H9 (cell line): ENCODE data around the gene SLC4A3. TPM values are rescaled to one million over a fixed set of nuclear protein-coding genes. Genes with fewer than 3 reads are reported as not detected.

Experiments used
- DNase-seq: peaks from one replicate; pipeline ENCODE4 v3.0.0-alpha.2; 2017
- H2AFZ ChIP-seq: one replicate; pipeline ENCODE4 v1.6.1; 2013; ENCODE audit warnings: mild to moderate bottlenecking, low read length, control low read depth, moderate library complexity
- H2AK5ac ChIP-seq: 2 replicates; pipeline ENCODE4 v1.6.1; 2013; ENCODE audit warnings: low read length, control low read depth, mixed read lengths; ENCODE audit not compliant: insufficient read length
- H2BK120ac ChIP-seq: one replicate; pipeline ENCODE4 v1.6.1; 2013; ENCODE audit warnings: low read depth, mild to moderate bottlenecking, low read length, control low read depth, inconsistent platforms; ENCODE audit not compliant: poor library complexity, severe bottlenecking
- H2BK12ac ChIP-seq: 2 replicates; pipeline ENCODE4 v1.6.1; 2013; ENCODE audit warnings: low read length, control low read depth, mixed read lengths, low read depth; ENCODE audit not compliant: insufficient read length
- H2BK15ac ChIP-seq: 2 replicates; pipeline ENCODE4 v1.6.1; 2013; ENCODE audit warnings: low read depth, low read length, control low read depth
- H2BK20ac ChIP-seq: one replicate; pipeline ENCODE4 v1.6.1; 2013; ENCODE audit warnings: low read depth, mild to moderate bottlenecking, low read length, control low read depth, inconsistent platforms; ENCODE audit not compliant: poor library complexity, severe bottlenecking
- H2BK5ac ChIP-seq: 2 replicates; pipeline ENCODE4 v1.6.1; 2013; ENCODE audit warnings: low read length, control low read depth, mixed read lengths; ENCODE audit not compliant: insufficient read length
- H3K14ac ChIP-seq: 2 replicates; pipeline ENCODE4 v1.6.1; 2013; ENCODE audit warnings: low read length, control low read depth; ENCODE audit not compliant: insufficient read depth
- H3K18ac ChIP-seq: 2 replicates; pipeline ENCODE4 v1.6.1; 2013; ENCODE audit warnings: low read depth, mild to moderate bottlenecking, mixed read lengths, low read length, control low read depth; ENCODE audit not compliant: insufficient read length
- H3K23ac ChIP-seq: 2 replicates; pipeline ENCODE4 v1.6.1; 2013; ENCODE audit warnings: low read length, control low read depth, mixed read lengths, low read depth; ENCODE audit not compliant: insufficient read length
- H3K23me2 ChIP-seq: 2 replicates; pipeline ENCODE4 v1.6.1; 2013; ENCODE audit warnings: low read depth, mild to moderate bottlenecking, mixed read lengths, low read length, control low read depth; ENCODE audit not compliant: insufficient read length, poor library complexity, severe bottlenecking
- H3K27ac ChIP-seq: 2 replicates; pipeline ENCODE4 v1.5.1; 2013; ENCODE audit warnings: low read length, control low read depth, mixed read lengths, low read depth; ENCODE audit not compliant: insufficient read length
- H3K27me3 ChIP-seq: 2 replicates; pipeline ENCODE4 v1.6.1; 2013; ENCODE audit warnings: low read length, control low read depth, inconsistent platforms; ENCODE audit not compliant: insufficient read depth
- H3K4ac ChIP-seq: 2 replicates; pipeline ENCODE4 v1.6.1; 2013; ENCODE audit warnings: low read depth, mild to moderate bottlenecking, control low read depth, inconsistent platforms, low read length, moderate library complexity
- H3K4me1 ChIP-seq: 2 replicates; pipeline ENCODE4 v1.6.1; 2013; ENCODE audit warnings: low read length, control low read depth, inconsistent platforms; ENCODE audit not compliant: insufficient read depth
- H3K4me2 ChIP-seq: 2 replicates; pipeline ENCODE4 v1.6.1; 2013; ENCODE audit warnings: low read length, control low read depth, mixed read lengths; ENCODE audit not compliant: insufficient read length, insufficient read depth
- H3K56ac ChIP-seq: 2 replicates; pipeline ENCODE4 v1.6.1; 2013; ENCODE audit warnings: low read depth, mild to moderate bottlenecking, mixed read lengths, low read length, control low read depth; ENCODE audit not compliant: insufficient read length
- H3K79me1 ChIP-seq: 2 replicates; pipeline ENCODE4 v1.6.1; 2013; ENCODE audit warnings: low read depth, mild to moderate bottlenecking, moderate library complexity, low read length, control low read depth, inconsistent platforms; ENCODE audit not compliant: insufficient read depth, poor library complexity, severe bottlenecking
- H3K79me2 ChIP-seq: 2 replicates; pipeline ENCODE4 v1.6.1; 2013; ENCODE audit warnings: low read length, control low read depth, inconsistent platforms; ENCODE audit not compliant: insufficient read depth
- H3K9ac ChIP-seq: 2 replicates; pipeline ENCODE4 v1.6.1; 2013; ENCODE audit warnings: low read length, control low read depth, mixed read lengths; ENCODE audit not compliant: insufficient read length; ENCODE audit errors: extremely low read depth
- H3K9me3 ChIP-seq: one replicate; pipeline ENCODE4 v1.6.1; 2013; ENCODE audit warnings: low read depth, low read length, inconsistent platforms; ENCODE audit not compliant: control insufficient read depth
- H3T11ph ChIP-seq: one replicate; pipeline ENCODE4 v1.6.1; 2013; ENCODE audit warnings: mild to moderate bottlenecking, low read length, control low read depth, inconsistent platforms
- H4K20me1 ChIP-seq: one replicate; pipeline ENCODE4 v1.6.1; 2013; ENCODE audit not compliant: control insufficient read depth, insufficient read length, insufficient read depth
- H4K5ac ChIP-seq: 2 replicates; pipeline ENCODE4 v1.6.1; 2013; ENCODE audit warnings: low read depth, mild to moderate bottlenecking, mixed read lengths, low read length, control low read depth; ENCODE audit not compliant: insufficient read length
- H4K8ac ChIP-seq: replicated peaks from 2 replicates; pipeline ENCODE4 v1.6.1; 2013; ENCODE audit warnings: low read length, control low read depth, mixed read lengths, low read depth; ENCODE audit not compliant: insufficient read length
- H4K91ac ChIP-seq: 2 replicates; pipeline ENCODE4 v1.6.1; 2013; ENCODE audit warnings: low read depth, mild to moderate bottlenecking, moderate library complexity, mixed read lengths, low read length, control low read depth; ENCODE audit not compliant: insufficient read length
- H3K27ac Mint-ChIP-seq, 3 experiments: 2 replicates in 2 of 3; 3 replicates in 1 of 3; pipeline ENCODE4 v1.8.0; 2020 to 2021; ENCODE audit warnings: mixed read lengths in 3 of 3, mild to moderate bottlenecking in 1 of 3, moderate library complexity in 1 of 3
- H3K27me3 Mint-ChIP-seq: 2 replicates; pipeline ENCODE4 v1.8.0; 2021; ENCODE audit warnings: low read depth, mild to moderate bottlenecking, moderate library complexity, mixed read lengths
- H3K36me3 Mint-ChIP-seq, 3 experiments: 2 replicates in 2 of 3; 3 replicates in 1 of 3; pipeline ENCODE4 v1.8.0; 2020 to 2021; ENCODE audit warnings: low read depth in 3 of 3, mixed read lengths in 3 of 3; ENCODE audit not compliant: insufficient read depth in 1 of 3
- H3K4me1 Mint-ChIP-seq, 2 experiments: 2 replicates each; pipeline ENCODE4 v1.8.0; 2020; ENCODE audit warnings: mixed read lengths in 2 of 2
- H3K4me3 Mint-ChIP-seq, 2 experiments: 2 replicates in 1 of 2; 3 replicates in 1 of 2; pipeline ENCODE4 v1.8.0; 2020 to 2021; ENCODE audit warnings: mild to moderate bottlenecking in 2 of 2, mixed read lengths in 2 of 2, moderate library complexity in 1 of 2
- H3K9me3 Mint-ChIP-seq, 2 experiments: 2 replicates in 1 of 2; 3 replicates in 1 of 2; pipeline ENCODE4 v1.8.0; 2020; ENCODE audit warnings: mild to moderate bottlenecking in 2 of 2, mixed read lengths in 2 of 2, moderate library complexity in 1 of 2
- CTCF ChIP-seq: fragments of 200-600 bp; sonication (generic); conservative IDR thresholded peaks from 3 replicates; pipeline ENCODE4 v1.8.0; 2021; ENCODE audit warnings: antibody characterized with exemption, mild to moderate bottlenecking
- WGBS: extraction: QIAGEN DNeasy Blood & Tissue Kit; methylation state at CpG from one replicate; pipeline ENCODE4 v1.1.7; 2013; ENCODE audit warnings: missing lambda C conversion rate, low lambda C conversion rate, mixed read lengths; ENCODE audit not compliant: insufficient read length; ENCODE audit errors: extremely low coverage; 5-methylcytosine and 5-hydroxymethylcytosine counted together
- total RNA-seq: library from RNA; stranded (reverse); gene quantifications from 2 replicates; pipeline ENCODE4 v1.2.1, GENCODE V29; 2021

SLC4A3 gene
- total RNA-seq, 1 experiment from 2014 or later, result 11.1 TPM

- Histone ChIP-seq H3K27me3 (no peaks in the 10 kb centered on the region), H2BK20ac (no peak overlapping the region), H3K79me2 (no peaks in the 10 kb centered on the region), H2BK12ac (no peak overlapping the region), H3K23ac (no peak overlapping the region), H4K91ac (no peak overlapping the region), H3K9ac (no peak overlapping the region), H3K56ac (no peak overlapping the region), H3K4ac (no peak overlapping the region), H2BK5ac (no peak overlapping the region), H3K9me3 (no peaks in the 10 kb centered on the region), H3K27ac (no peak overlapping the region), H2AK5ac (no peak overlapping the region), H2BK15ac (no peak overlapping the region), H3K4me1 (no peaks in the 10 kb centered on the region), H3K18ac (no peak overlapping the region), H3K4me2 (no peak overlapping the region), H3K14ac (no peak overlapping the region), H4K8ac (no peak overlapping the region), H4K5ac (no peak overlapping the region), H2AFZ (no peak overlapping the region), H3K23me2 (no peaks in the 10 kb centered on the region), H3K79me1 (no peaks in the 10 kb centered on the region), H4K20me1 (no peaks in the 10 kb centered on the region), H2BK120ac (no peak overlapping the region), H3T11ph (no peak overlapping the region)
- Mint-ChIP-seq H3K4me1 (peaks cover 16 to 23% of the 10 kb centered on the region in 2 experiments), H3K27me3 (no peaks in the 10 kb centered on the region; the same call in 1 of the 2 replicates), H3K4me3 (no peak overlapping the region), H3K36me3 (peaks cover 3 to 15% (median 13%) of the 10 kb centered on the region in 3 experiments; a peak in 6 of 7 replicates), H3K27ac (0 out of 7 replicates have a peak overlapping the region, but pooled peaks of 1 of the 3 experiments have one; percentile 7), H3K9me3 (peaks cover 15 to 19% of the 10 kb centered on the region in 2 experiments)
- DNase-seq, result no peak
- WGBS, result no CpG with 5 or more reads among the region's 7 CpGs
- TF ChIP-seq CTCF, result no peak
These were observed 33.9 kb downstream of the SLC4A3 start for GRCh38 chr2:219661197-219661954.
